ENCODE measurements around the gene CLCNKA. TPM values are rescaled to one million over a fixed set of nuclear protein-coding genes. Genes with fewer than 3 reads are reported as not detected.

CLCNKA gene
- total RNA-seq, 1 experiment from 2014 or later = 1.5 TPM

GRCh38 chr1:16046842-16047241 is 25.0 kb downstream of the CLCNKA start:
- DNase-seq (ENCODE audit: low spot score) (no peak), ATAC-seq (no peak)
- TF ChIP-seq ZNF219 (CRISPR knock-in tag; IDR thresholded peaks at IDR 0.05; ENCODE audit: borderline replicate concordance) (no peak), SP1 (CRISPR knock-in tag; conservative IDR thresholded peaks at IDR 0.05) (no peak), TCF7 (CRISPR knock-in tag; IDR thresholded peaks at IDR 0.05; ENCODE audit: low read depth) (no peak), ESRRA (CRISPR knock-in tag; IDR thresholded peaks at IDR 0.05; ENCODE audit: borderline replicate concordance) (no peak), PRRX2 (CRISPR knock-in tag; IDR thresholded peaks at IDR 0.05) (no peak), CTCF (IDR thresholded peaks at IDR 0.05) (no peak), USF2 (CRISPR knock-in tag; IDR thresholded peaks at IDR 0.05) (no peak), NR1H2 (CRISPR knock-in tag; IDR thresholded peaks at IDR 0.05) (no peak), AR (CRISPR knock-in tag; IDR thresholded peaks at IDR 0.05) (no peak), FOXK1 (CRISPR knock-in tag; IDR thresholded peaks at IDR 0.05) (no peak), PREB (CRISPR knock-in tag; IDR thresholded peaks at IDR 0.05; ENCODE audit: borderline replicate concordance) (no peak), ZNF138 (CRISPR knock-in tag; conservative IDR thresholded peaks at IDR 0.05) (no peak), JUN (CRISPR knock-in tag; IDR thresholded peaks at IDR 0.05) (no peak), E2F1 (CRISPR knock-in tag; IDR thresholded peaks at IDR 0.05) (no peak), ZNF512 (CRISPR knock-in tag; IDR thresholded peaks at IDR 0.05; ENCODE audit: borderline replicate concordance) (no peak), ZNF396 (CRISPR knock-in tag; IDR thresholded peaks at IDR 0.05; ENCODE audit: borderline replicate concordance) (no peak)
- TF ChIP-seq, protein P1, sequence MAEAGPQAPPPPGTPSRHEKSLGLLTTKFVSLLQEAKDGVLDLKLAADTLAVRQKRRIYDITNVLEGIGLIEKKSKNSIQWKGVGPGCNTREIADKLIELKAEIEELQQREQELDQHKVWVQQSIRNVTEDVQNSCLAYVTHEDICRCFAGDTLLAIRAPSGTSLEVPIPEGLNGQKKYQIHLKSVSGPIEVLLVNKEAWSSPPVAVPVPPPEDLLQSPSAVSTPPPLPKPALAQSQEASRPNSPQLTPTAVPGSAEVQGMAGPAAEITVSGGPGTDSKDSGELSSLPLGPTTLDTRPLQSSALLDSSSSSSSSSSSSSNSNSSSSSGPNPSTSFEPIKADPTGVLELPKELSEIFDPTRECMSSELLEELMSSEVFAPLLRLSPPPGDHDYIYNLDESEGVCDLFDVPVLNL (CRISPR knock-in tag; IDR thresholded peaks at IDR 0.05; ENCODE audit: borderline replicate concordance, low read depth) = no peak
- TF ChIP-seq, protein P2, sequence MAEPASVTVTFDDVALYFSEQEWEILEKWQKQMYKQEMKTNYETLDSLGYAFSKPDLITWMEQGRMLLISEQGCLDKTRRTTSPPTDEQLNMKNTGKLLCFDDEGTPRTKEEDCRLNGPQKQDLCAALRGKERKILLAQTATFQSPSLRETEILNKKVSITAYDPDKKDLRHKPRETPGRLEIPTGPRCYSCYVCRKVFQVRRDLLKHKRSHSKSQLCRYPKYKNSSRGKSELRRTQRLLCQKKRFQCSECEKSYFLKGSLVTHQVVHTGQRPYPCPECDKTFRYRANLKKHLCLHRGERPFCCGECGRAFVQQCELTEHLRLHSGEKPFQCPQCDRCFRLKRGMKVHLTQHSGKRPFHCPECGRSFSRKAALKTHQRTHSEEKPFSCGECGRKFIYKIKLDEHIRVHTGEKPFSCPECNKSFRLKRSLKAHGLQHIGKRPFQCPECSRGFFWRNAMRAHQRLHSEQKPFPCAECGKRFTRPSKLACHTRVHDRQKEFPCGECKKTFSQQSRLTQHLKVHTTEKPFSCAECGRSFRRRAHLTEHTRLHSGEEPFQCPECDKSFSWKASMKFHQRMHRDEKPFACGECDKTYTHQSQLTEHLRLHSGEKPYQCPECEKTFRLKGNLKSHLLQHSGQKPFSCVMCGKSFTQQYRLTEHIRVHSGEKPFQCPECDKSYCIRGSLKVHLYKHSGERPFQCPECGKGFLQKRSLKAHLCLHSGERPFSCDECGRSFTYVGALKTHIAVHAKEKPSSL (CRISPR knock-in tag; conservative IDR thresholded peaks at IDR 0.05) = no peak
- CTCF ChIA-PET = interaction anchor here (0.9 to 2.1 kb wide), 4 partner anchors 9 to 139 kb away, joined by 3 to 4 read pairs (median 4); no protein-coding TSS in a partner anchor
- no peaks in the 10 kb centered on the region for H3K36me3 Mint-ChIP-seq
- POLR2A ChIA-PET = no interaction called here
- H3K27ac Mint-ChIP-seq = no peak overlapping the region
- H3K9me3 Mint-ChIP-seq = no peaks in the 10 kb centered on the region
- H3K4me1 Mint-ChIP-seq = peaks cover 13% of the 10 kb centered on the region
- H3K4me3 Mint-ChIP-seq = peak overlapping the region; percentile 69; the same call in 1 of the 2 replicates
- peaks cover 8% of the 10 kb centered on the region for H3K27me3 Mint-ChIP-seq (ENCODE audit: low read depth)
